K562 (cell line): ENCODE data around the gene MED16. TPM values are rescaled to one million over a fixed set of nuclear protein-coding genes. Genes with fewer than 3 reads are reported as not detected.

ENCODE experiments used
- CBFB ChIP-seq: sonication (generic); formaldehyde crosslinking; IDR thresholded peaks from 2 replicates; pipeline ENCODE4 v1.4.0; 2020; ENCODE audit warnings: mild to moderate bottlenecking, missing genetic modification reagents
- CBX1 ChIP-seq: sonication (generic); IDR thresholded peaks from 2 replicates; pipeline ENCODE4 v1.6.1; 2016; ENCODE audit warnings: antibody characterized with exemption, low read depth, mild to moderate bottlenecking
- EP400 ChIP-seq: fragments of 450-650 bp; IDR thresholded peaks from 2 replicates; pipeline ENCODE4 v1.6.1; 2017; ENCODE audit warnings: antibody characterized with exemption, mild to moderate bottlenecking, moderate library complexity
- ESRRA ChIP-seq: fragments of 450-650 bp; IDR thresholded peaks from 2 replicates; pipeline ENCODE4 v1.6.1; 2014; ENCODE audit warnings: low read depth, mild to moderate bottlenecking, moderate library complexity, borderline replicate concordance
- EWSR1 ChIP-seq: fragments of 450-650 bp; IDR thresholded peaks from 2 replicates; pipeline ENCODE4 v1.6.1; 2018; ENCODE audit warnings: borderline replicate concordance, mild to moderate bottlenecking, low read depth, moderate library complexity; ENCODE audit not compliant: partially characterized antibody
- GATAD2B ChIP-seq: fragments of 450-650 bp; IDR thresholded peaks from 2 replicates; pipeline ENCODE4 v1.6.1; 2017; ENCODE audit warnings: mild to moderate bottlenecking, borderline replicate concordance
- KLF16 ChIP-seq: IDR thresholded peaks from 2 replicates; pipeline ENCODE4 v1.6.1; 2016; ENCODE audit warnings: antibody characterized with exemption
- PCBP1 ChIP-seq: fragments of 200-400 bp; formaldehyde crosslinking; IDR thresholded peaks from 2 replicates; pipeline ENCODE4 v1.6.1; 2018; ENCODE audit warnings: mild to moderate bottlenecking, low read depth, low read length; ENCODE audit not compliant: poor library complexity, severe bottlenecking
- RCOR1 ChIP-seq, 2 experiments: IDR thresholded peaks; 2 replicates each; pipeline ENCODE4 v1.6.1; 2012; ENCODE audit warnings: low read depth in 2 of 2, low read length in 2 of 2, borderline replicate concordance in 1 of 2, improper control_type of control experiment in 1 of 2
- RFX1 ChIP-seq: fragments of 450-650 bp; IDR thresholded peaks from 2 replicates; pipeline ENCODE4 v1.6.1; 2016; ENCODE audit warnings: mild to moderate bottlenecking, moderate library complexity
- SLC30A9 ChIP-seq: fragments of 250-450 bp; sonication (Bioruptor Pico); IDR thresholded peaks from 2 replicates; pipeline ENCODE4 v1.8.0; 2022; ENCODE audit warnings: mild to moderate bottlenecking, moderate library complexity
- SRF ChIP-seq, 2 experiments: fragments of 250-450, 450-650 bp in 1 of 2; sonication (Bioruptor Pico) in 1 of 2; sonication (generic) in 1 of 2; formaldehyde crosslinking; IDR thresholded peaks; 2 replicates each; pipeline versions ENCODE4 v1.5.0 to v1.5.1; 2020 to 2022; ENCODE audit warnings: mild to moderate bottlenecking in 1 of 2, missing genetic modification reagents in 1 of 2
- TCF7L2 ChIP-seq: fragments of 150-350 bp; IDR thresholded peaks from 2 replicates; pipeline ENCODE4 v1.6.1; 2016; ENCODE audit warnings: low read depth, mild to moderate bottlenecking, low read length, moderate library complexity
- ZFP36 ChIP-seq: fragments of 150-350 bp; IDR thresholded peaks from 2 replicates; pipeline ENCODE4 v1.6.1; 2018; ENCODE audit warnings: low read length, low read depth; ENCODE audit not compliant: partially characterized antibody
- ZFPM2 ChIP-seq: fragments of 250-450 bp; sonication (Bioruptor Pico); IDR thresholded peaks from 2 replicates; pipeline ENCODE4 v1.5.1; 2022; ENCODE audit warnings: mild to moderate bottlenecking
- ZNF586 ChIP-seq: fragments of 450-650 bp; formaldehyde crosslinking; conservative IDR thresholded peaks from 2 replicates; pipeline ENCODE4 v1.4.0; 2020; ENCODE audit warnings: mild to moderate bottlenecking, moderate library complexity
- ZNF644 ChIP-seq: fragments of 200-800 bp; sonication (Bioruptor generic); IDR thresholded peaks from 2 replicates; pipeline ENCODE4 v1.6.1; 2016; ENCODE audit warnings: low read depth, missing genetic modification characterization, missing compliant biosample characterization
- polyA plus RNA-seq, 8 experiments: library from polyadenylated mRNA; depleted of rRNA in 4 of 8; stranded (reverse) in 5 of 8; unstranded in 3 of 8; fragments of >200 nt; fragmentation: Nextera tagmentation in 2 of 8; fragmentation: Illumina TruSeq in 1 of 8; extraction: Ambion mirVana in 2 of 8; extraction: Trizol in 1 of 8; gene quantifications; 2 replicates each; pipeline versions ENCODE4 v1.2.1 to v1.2.3, GENCODE V29; 2011 to 2014; ENCODE audit warnings: inconsistent platforms in 1 of 8, missing spikeins in 1 of 8
- total RNA-seq, 7 experiments: library from RNA; depleted of rRNA in 6 of 7; stranded (reverse); fragments of >200 nt in 6 of 7; fragmentation: Illumina TruSeq in 2 of 7; extraction: Trizol in 2 of 7; gene quantifications; 2 replicates each; pipeline versions ENCODE4 v1.2.1 to v1.2.3, GENCODE V29; 2011 to 2021; ENCODE audit warnings: low replicate concordance in 1 of 7
- TF ChIP-seq, protein P1 (sequence below): fragments of 250-450 bp; sonication (Bioruptor Pico); IDR thresholded peaks from 2 replicates; pipeline ENCODE4 v1.5.0; 2021
- TF ChIP-seq, protein P2 (sequence below): sonication (generic); formaldehyde crosslinking; IDR thresholded peaks from 2 replicates; pipeline ENCODE4 v1.9.0; 2022; ENCODE audit warnings: mild to moderate bottlenecking, missing genetic modification reagents
- TF ChIP-seq, protein P3 (sequence below): fragments of 250-450 bp; sonication (Bioruptor Pico); IDR thresholded peaks from 2 replicates; pipeline ENCODE4 v1.8.0; 2022; ENCODE audit warnings: inconsistent platforms
- TF ChIP-seq, protein P4 (sequence below): fragments of 250-450 bp; sonication (Bioruptor Pico); IDR thresholded peaks from 2 replicates; pipeline ENCODE4 v1.6.1; 2021; ENCODE audit warnings: mild to moderate bottlenecking

The MED16 gene
- total and polyA plus RNA-seq, 9 of the 15 experiments (the other 6 are each of a cell fraction or from before 2014, with no cell fraction given), result 0.89 to 59.9 (median 8.6) TPM

DNA sequence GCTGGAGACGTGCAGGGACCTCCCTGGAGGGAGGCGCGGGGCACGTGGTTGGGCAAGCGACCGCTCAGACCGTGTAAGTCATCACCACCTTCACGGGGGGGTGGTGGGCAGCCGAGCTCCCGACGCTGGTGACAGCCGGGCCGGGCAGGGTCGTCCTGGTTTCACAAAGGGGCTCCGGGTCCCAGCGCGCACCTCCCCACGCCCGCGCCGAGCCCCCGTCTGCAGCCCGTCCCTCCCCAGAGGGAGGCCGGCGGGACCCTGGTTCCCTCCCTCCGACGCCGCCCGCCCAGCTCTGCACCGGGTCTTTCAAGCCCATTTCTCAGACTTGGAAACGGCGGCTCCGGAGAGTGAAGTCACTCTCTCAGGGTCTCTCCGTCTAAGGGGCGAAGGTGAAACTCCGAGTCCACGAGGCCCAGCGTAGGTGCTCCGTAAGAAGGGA, 32.1 kb upstream of the MED16 start (continued):
- TF ChIP-seq, protein P1, sequence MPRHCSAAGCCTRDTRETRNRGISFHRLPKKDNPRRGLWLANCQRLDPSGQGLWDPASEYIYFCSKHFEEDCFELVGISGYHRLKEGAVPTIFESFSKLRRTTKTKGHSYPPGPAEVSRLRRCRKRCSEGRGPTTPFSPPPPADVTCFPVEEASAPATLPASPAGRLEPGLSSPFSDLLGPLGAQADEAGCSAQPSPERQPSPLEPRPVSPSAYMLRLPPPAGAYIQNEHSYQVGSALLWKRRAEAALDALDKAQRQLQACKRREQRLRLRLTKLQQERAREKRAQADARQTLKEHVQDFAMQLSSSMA (CRISPR knock-in tag), result no peak
- no peak for TF ChIP-seq RFX1
- peak; percentile 41; the same call in 1 of the 2 replicates for TF ChIP-seq GATAD2B
- peak; percentile 80 for TF ChIP-seq ZNF586
- TF ChIP-seq ZNF644 (tag), result no peak
- no peak; the same call in 1 of the 2 replicates for TF ChIP-seq SLC30A9 (CRISPR knock-in tag)
- TF ChIP-seq CBX1, result peak; percentile 62
- TF ChIP-seq, protein P2, sequence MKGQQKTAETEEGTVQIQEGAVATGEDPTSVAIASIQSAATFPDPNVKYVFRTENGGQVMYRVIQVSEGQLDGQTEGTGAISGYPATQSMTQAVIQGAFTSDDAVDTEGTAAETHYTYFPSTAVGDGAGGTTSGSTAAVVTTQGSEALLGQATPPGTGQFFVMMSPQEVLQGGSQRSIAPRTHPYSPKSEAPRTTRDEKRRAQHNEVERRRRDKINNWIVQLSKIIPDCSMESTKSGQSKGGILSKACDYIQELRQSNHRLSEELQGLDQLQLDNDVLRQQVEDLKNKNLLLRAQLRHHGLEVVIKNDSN (CRISPR knock-in tag), result peak; percentile 92
- no peak for TF ChIP-seq SRF (CRISPR knock-in tag; IDR thresholded peaks at IDR 0.05)
- no peak for TF ChIP-seq ZFPM2 (CRISPR knock-in tag)
- 0 out of 2 replicates have a peak, but pooled peaks have one; percentile 55 for TF ChIP-seq CBFB
- TF ChIP-seq ESRRA, result peak; percentile 85
- no peak for TF ChIP-seq TCF7L2
- TF ChIP-seq, protein P3, sequence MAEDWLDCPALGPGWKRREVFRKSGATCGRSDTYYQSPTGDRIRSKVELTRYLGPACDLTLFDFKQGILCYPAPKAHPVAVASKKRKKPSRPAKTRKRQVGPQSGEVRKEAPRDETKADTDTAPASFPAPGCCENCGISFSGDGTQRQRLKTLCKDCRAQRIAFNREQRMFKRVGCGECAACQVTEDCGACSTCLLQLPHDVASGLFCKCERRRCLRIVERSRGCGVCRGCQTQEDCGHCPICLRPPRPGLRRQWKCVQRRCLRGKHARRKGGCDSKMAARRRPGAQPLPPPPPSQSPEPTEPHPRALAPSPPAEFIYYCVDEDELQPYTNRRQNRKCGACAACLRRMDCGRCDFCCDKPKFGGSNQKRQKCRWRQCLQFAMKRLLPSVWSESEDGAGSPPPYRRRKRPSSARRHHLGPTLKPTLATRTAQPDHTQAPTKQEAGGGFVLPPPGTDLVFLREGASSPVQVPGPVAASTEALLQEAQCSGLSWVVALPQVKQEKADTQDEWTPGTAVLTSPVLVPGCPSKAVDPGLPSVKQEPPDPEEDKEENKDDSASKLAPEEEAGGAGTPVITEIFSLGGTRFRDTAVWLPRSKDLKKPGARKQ (CRISPR knock-in tag), result no peak
- TF ChIP-seq ZFP36, result peak; percentile 19
- TF ChIP-seq, protein P4, sequence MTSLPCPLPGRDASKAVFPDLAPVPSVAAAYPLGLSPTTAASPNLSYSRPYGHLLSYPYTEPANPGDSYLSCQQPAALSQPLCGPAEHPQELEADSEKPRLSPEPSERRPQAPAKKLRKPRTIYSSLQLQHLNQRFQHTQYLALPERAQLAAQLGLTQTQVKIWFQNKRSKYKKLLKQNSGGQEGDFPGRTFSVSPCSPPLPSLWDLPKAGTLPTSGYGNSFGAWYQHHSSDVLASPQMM, result no peak
- TF ChIP-seq PCBP1, result peak; percentile 67
- peak in 1 of 2 experiments; percentile 71; a peak in 1 of 4 replicates for TF ChIP-seq RCOR1 (IDR thresholded peaks at IDR 0.05; ENCODE audit: borderline replicate concordance in 1 of 2, low read depth in 2 of 2, low read length in 2 of 2)
- TF ChIP-seq KLF16, result no peak
- TF ChIP-seq EWSR1, result no peak
- peak; percentile 82 for TF ChIP-seq EP400
